ENCODE data around the gene BAHCC1.
"Not testable (repeated sequence)": the region's sequence is repeated elsewhere in the genome, so short reads cannot be mapped to it uniquely, and the experiment has no call there.

BAHCC1 gene

DNA sequence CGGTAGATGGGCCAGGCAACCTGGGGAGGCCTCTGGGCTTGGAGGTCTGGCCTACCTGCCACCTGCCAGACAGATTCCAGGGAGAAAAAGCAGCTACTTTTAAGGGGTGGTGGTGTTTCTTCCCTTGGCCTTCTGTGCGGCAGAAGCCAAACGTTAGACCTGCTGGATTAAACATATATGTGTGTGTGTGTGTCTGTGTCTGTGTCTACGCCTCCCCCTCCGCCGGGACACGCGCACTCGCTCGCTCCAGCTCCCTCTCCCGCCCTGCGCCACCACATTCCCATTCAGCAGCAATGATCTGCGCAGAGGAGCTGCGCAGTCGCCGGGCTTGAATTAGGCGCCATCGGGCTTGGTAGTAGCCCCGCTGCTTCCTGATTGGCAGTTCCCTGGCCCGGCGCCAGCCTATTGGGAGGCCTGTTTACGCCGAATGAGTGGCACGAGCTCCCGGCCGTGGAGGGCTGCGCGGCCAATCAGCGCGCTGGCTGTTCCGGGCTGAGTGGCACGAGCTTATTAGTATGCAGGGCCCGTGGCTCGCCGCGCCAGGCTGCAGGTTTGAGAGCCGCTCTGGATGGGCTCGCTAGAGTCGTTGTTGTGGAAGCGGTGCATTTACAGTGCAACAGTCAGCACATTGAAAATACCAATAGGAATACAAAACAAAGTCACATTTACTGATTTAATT, at the start of gene BAHCC1:
BAHCC1 (plus strand) TSS at position 537 of the 679 bp plus-strand sequence. CDS start 4,283 bp downstream, outside the sequence.
- FAIRE-seq: peak; percentile 34

DNA sequence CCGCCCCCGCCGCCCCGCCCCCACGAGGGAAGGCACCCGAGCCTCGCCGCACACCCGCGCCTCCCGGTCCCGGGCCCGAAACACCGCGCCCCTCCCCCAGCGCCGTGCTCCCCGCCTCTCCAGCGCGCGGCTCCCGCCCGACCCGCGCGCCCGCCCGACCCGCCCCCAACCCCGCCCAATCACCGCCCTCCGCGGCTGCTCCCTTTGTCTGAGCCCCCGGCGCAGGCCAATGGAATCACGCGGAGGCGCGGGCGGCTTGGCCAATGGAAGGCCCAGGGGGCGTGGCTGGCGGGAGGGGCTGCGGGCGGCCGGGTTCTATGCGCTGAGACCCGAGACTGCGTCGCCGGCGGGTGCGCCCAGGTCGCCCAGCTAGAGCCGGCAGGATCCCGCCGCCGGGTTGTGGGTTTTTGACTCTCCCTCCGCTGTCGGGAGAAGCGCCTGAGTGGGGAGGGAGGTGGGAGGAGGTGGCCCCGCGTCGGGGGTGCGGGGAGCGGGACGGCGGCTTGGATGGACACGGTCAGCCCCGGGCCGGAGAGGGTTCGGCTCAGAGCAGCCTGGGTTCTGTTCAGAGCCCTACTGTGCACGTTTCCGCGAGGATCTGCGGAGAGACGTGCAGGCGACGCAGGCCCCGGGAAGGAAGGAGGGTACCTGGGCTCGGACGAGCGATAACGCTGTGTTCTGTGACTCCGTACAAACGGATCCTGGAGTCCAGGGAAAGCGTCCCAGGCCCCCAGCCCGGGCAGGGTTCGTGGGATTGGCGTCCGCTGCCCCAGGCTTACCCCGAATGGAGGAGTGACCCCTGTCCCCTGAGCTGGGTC, 49.0 kb upstream of the BAHCC1 start:
- DNase-seq (ENCODE audit: low spot score): peak; percentile 81
- FAIRE-seq: no peak

More for the DNA sequence above, at the start of gene BAHCC1:
- peak; percentile 94 for DNase-seq (ENCODE audit: low spot score)

DNA sequence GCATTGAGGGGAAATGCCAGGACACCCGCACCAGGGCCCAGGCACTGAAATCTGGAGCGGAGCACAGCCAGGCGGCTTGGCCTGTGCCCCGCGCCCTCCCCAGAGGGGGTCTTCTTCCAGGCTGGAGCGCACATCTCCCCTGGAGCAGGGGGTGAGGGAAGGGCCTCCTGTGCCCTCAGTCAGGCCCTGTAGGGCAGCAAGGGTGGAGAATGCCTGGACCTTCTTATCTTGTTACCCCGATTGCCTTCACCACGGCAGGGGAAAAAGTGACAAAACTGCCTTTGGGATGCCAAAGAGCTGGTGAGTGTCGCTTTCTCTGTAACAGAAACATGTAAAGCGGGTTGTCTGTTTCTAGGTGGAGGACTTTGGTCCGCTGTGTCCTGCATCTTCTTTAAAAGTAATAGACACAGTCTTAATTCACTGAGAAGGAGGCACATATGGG, 48.3 kb upstream of the BAHCC1 start:
- FAIRE-seq: no peak
- no peak for DNase-seq (ENCODE audit: low spot score)

GRCh38 chr17:81347437-81347836, 47.8 kb upstream of the BAHCC1 start:
- FAIRE-seq: no peak
- DNase-seq (ENCODE audit: low spot score): no peak

DNA sequence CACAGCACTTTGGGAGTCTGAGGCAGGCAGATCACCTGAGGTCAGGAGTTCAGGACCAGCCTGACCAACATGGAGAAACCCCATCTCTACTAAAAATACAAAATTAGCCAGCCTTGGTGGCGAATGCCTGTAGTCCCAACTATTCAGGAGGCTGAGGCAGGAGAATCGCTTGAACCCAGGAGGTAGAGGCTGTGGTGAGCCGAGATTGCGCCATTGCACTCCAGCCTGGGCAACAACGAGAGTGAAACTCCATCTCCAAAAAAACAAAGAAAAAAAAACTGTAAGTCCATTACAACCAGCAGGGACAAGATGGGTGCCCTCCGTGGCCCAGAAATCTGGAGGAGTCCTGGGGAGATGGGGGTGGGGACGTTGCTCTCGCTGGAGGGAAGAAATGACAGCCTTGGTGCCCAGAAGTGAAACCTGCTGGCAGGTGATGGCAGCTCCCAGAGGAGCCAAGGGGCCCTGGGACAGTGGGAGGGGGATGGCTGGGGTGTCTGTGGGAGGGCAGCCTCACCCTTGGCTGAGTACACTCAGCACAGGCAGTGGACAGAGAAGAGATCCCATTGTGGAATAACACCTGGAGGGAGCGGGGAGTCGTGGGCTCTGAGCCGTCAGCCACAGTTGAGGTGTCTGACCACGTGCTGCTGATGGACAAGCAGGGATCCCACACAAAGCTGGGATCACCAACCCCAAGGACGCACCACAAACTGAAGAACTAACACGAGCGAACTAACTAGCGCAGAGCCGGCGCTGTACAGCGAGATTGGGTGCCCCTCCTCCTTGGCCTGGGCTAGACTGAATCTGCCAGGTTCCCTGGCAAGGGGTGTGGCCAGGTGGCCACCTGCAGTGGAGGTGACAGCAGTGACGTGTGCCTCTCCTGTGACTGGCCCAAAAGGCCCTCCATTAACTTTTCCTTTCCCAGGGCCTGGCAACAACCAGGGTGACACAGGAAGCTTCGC, 46.9 kb upstream of the BAHCC1 start:
- no peak for DNase-seq (ENCODE audit: low spot score)
- FAIRE-seq: no peak

GRCh38 chr17:81349397-81350319, 45.6 kb upstream of the BAHCC1 start:
- DNase-seq (ENCODE audit: low spot score) (no peak), FAIRE-seq (no peak)

GRCh38 chr17:81350320-81350890, 44.9 kb upstream of the BAHCC1 start:
- no peak for FAIRE-seq
- DNase-seq (ENCODE audit: low spot score): no peak

- DNase-seq (ENCODE audit: low spot score); FAIRE-seq: not testable (repeated sequence)
Measured at GRCh38 chr17:81351329-81352052, 43.8 kb upstream of the BAHCC1 start.

- not testable (repeated sequence) for FAIRE-seq; DNase-seq (ENCODE audit: low spot score)
Measured at GRCh38 chr17:81352056-81352455, 43.2 kb upstream of the BAHCC1 start.

DNA sequence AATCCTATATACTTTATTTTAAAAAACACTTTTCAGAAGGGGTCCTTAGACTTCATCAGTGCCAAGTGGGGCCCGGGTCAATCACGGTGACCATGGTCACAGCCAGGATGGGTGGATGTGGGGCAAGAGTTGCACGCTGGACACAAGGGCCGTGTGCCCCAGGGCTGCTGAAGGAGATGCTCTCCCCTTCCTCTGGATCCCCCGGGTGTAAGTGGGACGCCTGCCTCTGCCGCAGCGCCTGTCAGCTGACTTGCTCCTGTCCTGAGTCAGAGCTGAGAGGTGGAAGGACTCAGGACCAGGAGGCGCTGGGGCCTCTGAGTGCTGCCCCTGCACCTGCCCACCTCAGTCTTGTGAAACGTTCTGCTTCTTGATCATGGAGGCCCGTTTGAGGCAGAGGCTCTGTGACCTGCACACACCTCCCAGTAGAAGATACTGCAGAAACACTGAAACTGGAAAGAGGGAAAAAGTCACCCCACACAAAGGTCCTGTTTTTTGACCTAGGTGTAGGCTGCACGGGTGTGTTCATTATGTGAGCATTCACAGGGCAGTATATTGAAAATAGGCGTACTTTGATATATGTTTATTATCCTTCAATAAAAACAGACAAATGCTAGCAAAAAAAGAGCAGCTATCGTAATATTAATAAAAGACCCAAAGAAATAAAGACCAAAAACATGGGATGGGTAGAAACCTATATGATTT, 40.9 kb upstream of the BAHCC1 start:
- no peak for FAIRE-seq
- no peak for DNase-seq (ENCODE audit: low spot score)

- DNase-seq (ENCODE audit: low spot score): no peak
- FAIRE-seq: no peak
Measured at GRCh38 chr17:81354954-81355347, 40.3 kb upstream of the BAHCC1 start.

DNA sequence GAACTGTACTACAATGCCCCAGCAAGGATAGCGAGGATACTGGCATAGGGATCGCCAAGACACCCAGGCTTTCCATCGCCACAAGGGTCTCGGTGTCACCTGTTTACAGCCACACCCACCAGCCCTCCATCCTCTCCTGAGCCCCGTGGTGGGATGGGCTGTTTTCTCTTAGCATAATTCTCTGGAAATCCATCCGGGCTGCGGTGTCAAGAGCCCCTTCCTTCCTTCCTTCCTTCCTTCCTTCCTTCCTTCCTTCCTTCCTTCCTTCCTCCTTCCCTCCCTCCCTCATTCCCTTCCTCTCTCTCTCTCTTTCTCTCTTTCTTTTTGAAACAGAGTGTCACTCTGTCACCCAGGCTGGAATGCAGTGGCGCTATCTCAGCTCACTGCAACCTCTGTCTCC, 36.0 kb upstream of the BAHCC1 start:
- no peak for FAIRE-seq
- no peak for DNase-seq (ENCODE audit: low spot score)

DNA sequence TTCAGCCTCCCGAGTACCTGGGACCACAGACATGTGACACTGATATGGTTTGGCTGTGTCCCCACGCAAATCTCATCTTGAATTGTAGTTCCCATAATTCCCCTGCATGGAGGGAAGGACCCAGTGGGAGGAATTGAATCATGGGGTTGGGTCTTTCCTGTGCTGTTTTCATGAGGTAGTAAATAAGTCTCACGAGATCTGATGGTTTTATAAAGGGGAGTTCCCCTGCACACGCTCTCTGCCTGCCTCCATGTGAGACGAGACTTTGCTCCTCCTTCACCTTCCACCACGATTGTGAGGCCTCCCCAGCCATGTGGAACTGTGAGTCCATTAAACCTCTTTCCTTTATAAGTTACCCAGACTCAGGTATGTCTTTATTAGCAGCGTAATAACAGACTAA, 33.3 kb upstream of the BAHCC1 start:
- not testable (repeated sequence) for FAIRE-seq

GRCh38 chr17:81364278-81365147, 30.7 kb upstream of the BAHCC1 start:
- no peak for FAIRE-seq
- no peak for DNase-seq (ENCODE audit: low spot score)

More for the DNA sequence above, 33.3 kb upstream of the BAHCC1 start:
- DNase-seq (ENCODE audit: low spot score): not testable (repeated sequence)

GRCh38 chr17:81365148-81365600, 30.1 kb upstream of the BAHCC1 start:
- FAIRE-seq: no peak
- DNase-seq (ENCODE audit: low spot score): no peak

GRCh38 chr17:81365601-81366585, 29.4 kb upstream of the BAHCC1 start:
- FAIRE-seq: peak; percentile 90
- peak; percentile 89 for DNase-seq (ENCODE audit: low spot score)
